Activated naive CD8-positive, alpha-beta T cell treated with anti-CD3 and anti-CD28 coated beads, Interleukin-2, amount 50 U/mL, for 16 hours (primary cell): ENCODE measurements around the gene HSF2.

Source experiments
- DNase-seq: peaks from one replicate; pipeline ENCODE4 v3.0.0-alpha.2; 2020; ENCODE audit warnings: low read depth, low spot score

Gene HSF2

DNA sequence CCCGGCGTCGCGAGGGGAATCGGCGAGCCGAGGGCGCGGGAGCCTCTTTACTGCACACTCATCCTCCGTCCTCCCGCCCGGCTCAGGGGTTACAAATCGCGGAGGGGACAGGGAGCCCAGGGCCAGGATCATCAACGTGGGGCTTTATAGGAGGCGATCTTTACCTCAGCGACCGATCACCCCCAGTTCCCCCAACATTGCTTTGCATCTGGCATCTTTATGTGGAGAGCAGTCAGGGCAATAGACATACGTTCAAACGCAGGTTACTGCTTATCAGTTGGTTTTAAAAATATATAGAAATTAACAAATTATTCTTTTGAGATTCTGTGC is 634 bp downstream of the HSF2 start:
- no peak for DNase-seq

- no peak for DNase-seq
Measured at GRCh38 chr6:122400462-122401089, 1.1 kb downstream of the HSF2 start.

DNA sequence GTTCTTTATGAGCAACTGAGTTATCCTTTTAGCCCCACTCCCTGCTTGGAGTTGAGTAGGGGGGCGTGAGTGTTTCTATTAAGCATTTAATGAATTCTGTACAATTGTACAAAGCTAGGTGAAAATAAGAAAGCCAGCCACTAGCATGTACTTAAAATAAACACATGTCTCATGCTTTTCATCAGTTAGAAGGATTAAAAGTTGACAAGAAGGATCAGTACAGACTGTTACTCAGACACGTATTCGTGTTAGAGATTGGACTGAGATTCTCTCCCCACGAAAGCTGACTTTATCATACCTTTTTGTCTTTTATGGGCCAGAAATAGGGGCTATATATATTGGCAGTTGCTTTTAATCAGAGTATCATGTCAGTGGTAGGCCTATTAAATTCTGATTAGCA is 1.7 kb downstream of the HSF2 start:
- DNase-seq, result no peak

DNA sequence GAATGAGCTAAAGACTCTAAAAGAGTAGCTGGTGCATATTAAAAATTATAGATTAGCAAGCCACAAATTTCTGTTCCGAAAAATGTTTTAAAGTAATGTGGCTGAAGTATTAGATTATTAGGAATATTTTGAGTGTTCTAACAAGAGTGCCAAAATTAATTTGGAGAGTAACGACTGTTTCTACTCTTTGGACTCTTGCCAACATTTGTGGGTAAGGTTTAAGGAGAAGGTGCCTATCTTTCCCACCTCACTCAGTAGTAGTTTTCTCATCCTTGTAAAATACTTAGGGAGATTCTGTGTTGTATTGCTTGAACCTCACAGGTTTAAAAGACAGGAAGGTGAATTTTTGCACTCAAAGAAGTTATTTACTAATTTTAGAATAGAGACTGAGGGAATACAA is 5.0 kb downstream of the HSF2 start:
- DNase-seq, result no peak

- DNase-seq, result no peak
Measured at GRCh38 chr6:122405417-122405816, 6.0 kb downstream of the HSF2 start.

DNA sequence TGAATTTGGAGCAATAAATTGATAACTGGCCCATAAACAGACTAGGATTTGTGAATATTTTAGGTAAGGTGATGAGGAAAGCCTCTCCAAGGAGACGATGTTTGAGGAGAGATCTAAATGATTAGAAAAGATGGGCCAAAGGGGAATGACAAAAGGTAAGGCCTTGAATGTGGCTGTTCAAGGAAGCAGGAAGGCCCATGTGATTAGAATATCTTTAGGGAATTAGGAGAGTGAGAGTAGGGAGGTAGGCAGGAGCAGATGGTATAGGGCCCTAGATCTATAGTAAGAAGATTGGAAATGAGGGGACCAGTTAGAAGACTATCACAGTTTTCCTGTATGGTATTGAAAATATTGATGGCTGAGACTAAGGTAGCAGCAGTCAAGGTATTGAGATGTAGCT is 6.7 kb downstream of the HSF2 start:
- no peak for DNase-seq

DNA sequence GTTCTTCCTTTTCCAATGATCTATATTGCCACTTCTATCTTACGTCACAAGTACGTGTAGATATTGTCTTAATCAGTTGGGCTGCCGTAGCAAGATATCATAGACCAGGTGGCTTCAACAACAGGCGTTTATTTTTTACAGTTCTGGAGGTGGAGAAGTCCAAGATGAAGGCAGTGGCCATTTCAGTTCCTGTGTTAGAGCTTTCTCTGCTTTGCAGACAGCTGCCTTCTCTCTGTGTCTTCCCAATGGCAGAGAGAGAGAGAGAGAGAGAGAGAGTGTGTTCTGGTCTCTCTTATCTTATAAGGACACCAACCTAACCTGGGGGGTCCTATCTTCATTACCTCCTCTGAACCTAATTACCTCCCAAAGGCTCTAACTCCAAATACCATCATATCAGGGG is 8.3 kb downstream of the HSF2 start:
- DNase-seq, result no peak

DNA sequence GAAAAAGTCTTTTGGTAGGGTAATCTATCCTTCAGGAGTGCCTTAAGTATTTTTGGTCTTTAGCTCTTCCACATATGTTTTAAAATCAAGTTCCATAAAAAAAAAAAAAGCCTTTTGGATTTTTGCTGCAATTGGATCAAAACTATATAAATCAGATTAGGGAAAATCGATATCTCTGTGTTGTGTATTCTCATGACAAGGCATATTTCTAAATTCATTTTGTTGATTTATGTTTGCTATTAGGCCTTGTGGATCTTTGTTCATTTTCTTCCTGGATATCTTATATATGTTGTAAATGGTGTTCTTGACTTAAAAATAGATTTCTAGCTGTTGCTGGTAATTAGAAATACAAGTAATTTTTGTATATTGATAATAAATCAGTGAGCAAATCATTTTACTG is 8.8 kb downstream of the HSF2 start:
- DNase-seq, result no peak

GRCh38 chr6:122408702-122409458 is 9.4 kb downstream of the HSF2 start:
- DNase-seq, result no peak

DNA sequence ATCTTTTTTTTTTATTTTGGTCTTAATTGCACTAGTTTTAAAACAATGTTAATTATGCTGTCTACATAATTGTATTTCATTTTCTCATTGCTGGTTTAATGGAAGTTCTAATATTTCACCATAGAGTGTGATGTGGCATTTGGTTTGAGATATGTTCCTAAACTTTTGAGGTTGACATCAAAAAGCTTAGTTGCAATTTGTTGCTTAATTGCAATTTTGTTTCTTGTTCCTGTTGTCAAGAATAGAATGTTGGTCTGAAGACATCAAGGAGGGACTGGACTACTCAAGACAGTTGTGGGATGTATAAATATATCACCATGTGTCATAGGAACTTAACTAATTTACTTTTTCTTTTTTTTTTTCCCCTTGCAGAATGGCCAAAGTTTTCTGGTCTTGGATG is 12.5 kb downstream of the HSF2 start:
- no peak for DNase-seq

- no peak for DNase-seq
Measured at GRCh38 chr6:122416825-122417224, 17.4 kb downstream of the HSF2 start.

DNA sequence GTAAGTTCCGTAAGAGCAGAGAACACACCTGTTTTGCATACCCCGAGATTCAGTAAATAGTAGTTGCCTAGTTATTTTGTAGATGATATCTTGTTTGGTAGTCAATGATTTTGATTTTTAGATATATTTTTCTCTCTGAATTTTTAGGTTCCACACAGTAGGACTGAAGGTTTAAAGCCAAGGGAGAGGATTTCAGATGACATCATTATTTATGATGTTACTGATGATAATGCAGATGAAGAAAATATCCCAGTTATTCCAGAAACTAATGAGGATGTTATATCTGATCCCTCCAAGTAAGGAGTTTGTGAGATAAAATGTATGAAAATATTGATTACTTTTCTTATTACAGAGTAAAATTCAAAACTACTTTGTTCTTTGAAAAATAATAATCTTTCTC is 22.6 kb downstream of the HSF2 start:
- DNase-seq, result no peak

- no peak for DNase-seq
Measured at GRCh38 chr6:122422614-122423267, 23.3 kb downstream of the HSF2 start.

GRCh38 chr6:122423734-122424133 is 24.3 kb downstream of the HSF2 start:
- no peak for DNase-seq

DNA sequence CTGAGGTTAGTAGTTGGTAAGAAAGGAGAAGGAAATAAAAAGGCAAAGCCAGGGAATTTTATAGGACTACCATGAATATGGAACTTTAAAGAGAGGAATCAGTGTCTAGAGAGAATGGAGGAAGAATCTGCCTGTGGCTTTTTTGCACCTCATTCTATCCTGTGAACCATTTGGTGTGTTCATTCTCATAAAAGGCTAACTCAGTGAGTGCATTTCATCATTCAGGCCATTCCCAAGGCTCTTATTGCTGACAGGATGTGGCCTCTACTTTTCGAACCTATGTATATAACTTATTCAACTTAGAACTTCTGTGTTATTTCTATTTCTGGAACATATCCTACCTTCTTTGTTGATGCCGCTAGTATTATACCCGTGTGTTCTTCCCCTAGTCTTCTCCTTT is 27.1 kb downstream of the HSF2 start:
- no peak for DNase-seq

- no peak for DNase-seq
Measured at GRCh38 chr6:122428781-122429180, 29.3 kb downstream of the HSF2 start.

GRCh38 chr6:122429323-122429722 is 29.9 kb downstream of the HSF2 start:
- no peak for DNase-seq

DNA sequence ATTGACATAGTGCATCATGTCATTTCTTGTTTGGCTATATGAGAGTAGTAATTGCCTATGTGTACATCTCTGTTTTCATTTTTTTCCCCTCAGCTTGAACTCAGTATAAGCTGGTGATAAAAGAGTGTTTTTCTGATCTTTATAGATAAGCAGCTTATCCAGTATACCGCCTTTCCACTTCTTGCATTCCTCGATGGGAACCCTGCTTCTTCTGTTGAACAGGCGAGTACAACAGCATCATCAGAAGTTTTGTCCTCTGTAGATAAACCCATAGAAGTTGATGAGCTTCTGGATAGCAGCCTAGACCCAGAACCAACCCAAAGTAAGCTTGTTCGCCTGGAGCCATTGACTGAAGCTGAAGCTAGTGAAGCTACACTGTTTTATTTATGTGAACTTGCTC is 32.3 kb downstream of the HSF2 start:
- DNase-seq, result no peak

GRCh38 chr6:122432816-122433215 is 33.4 kb downstream of the HSF2 start:
- no peak for DNase-seq

DNA sequence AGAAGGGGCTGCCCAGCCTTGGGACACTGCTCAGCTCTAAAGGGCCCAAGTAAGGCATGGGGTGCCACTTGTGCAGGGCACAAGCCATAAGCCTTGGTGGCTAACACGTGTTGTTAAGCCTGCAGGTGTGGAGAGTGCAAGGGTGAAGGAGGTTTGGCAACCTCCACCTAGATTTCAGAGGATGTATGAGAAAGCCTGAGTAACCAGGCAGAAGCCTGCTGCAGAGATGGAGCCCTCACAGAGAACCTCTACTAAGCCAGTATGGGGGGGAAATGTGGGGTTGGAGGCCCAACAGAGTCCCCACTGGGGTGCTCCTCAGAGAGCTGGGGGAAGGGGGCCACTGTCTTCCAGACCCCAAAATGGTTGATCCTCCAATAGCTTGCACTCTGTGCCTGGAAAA is 39.5 kb downstream of the HSF2 start:
- no peak for DNase-seq

GRCh38 chr6:122445274-122445673 is 45.8 kb downstream of the HSF2 start:
- no peak for DNase-seq

- no peak for DNase-seq
Measured at GRCh38 chr6:122449069-122449468, 49.6 kb downstream of the HSF2 start.

DNA sequence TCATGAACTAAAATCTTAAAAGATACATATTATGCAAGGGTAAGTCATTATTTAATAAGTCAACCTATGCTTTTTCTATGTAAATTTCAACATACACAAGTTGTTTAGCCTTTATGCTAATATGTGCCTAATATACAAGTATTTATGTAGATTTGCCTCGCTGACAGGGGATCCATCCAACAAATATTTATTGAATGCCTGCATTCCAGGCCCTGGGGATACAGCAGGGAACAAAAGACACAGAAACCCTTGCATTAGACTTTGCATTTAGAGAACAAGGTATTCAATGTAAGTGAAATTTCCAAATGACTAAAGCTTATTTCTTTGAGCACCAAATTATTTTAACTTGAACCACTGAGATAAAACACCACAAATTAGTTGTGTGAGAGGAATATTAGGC is 53.1 kb downstream of the HSF2 start:
- no peak for DNase-seq
